Suprapubic skin (tissue), 4 donors: ENCODE measurements around the gene AKT1S1. TPM values are rescaled to one million over a fixed set of nuclear protein-coding genes. Genes with fewer than 3 reads are reported as not detected.

Experiments used
- DNase-seq, 2 donors: peaks; one replicate each; pipeline ENCODE4 v3.0.0-alpha.2; 2019; ENCODE audit warnings: low spot score in 2 of 2
- H3K27ac ChIP-seq: fragments of 200-600 bp; sonication (generic); one replicate; pipeline ENCODE4 v1.5.1; 2019
- H3K27me3 ChIP-seq: fragments of 200-600 bp; sonication (generic); one replicate; pipeline ENCODE4 v1.5.1; 2019
- H3K36me3 ChIP-seq: fragments of 200-600 bp; sonication (generic); one replicate; pipeline ENCODE4 v1.5.1; 2019
- H3K4me1 ChIP-seq: fragments of 200-600 bp; sonication (generic); one replicate; pipeline ENCODE4 v1.5.1; 2019
- H3K4me3 ChIP-seq: fragments of 200-600 bp; sonication (generic); one replicate; pipeline ENCODE4 v1.5.1; 2019; ENCODE audit warnings: mild to moderate bottlenecking
- H3K9me3 ChIP-seq: fragments of 200-600 bp; sonication (generic); one replicate; pipeline ENCODE4 v1.5.1; 2019
- CTCF ChIP-seq, 2 donors: fragments of 200-600 bp in 1 of 2; fragments of 450-650 bp in 1 of 2; sonication (generic) in 1 of 2; IDR thresholded peaks; one replicate each; pipeline ENCODE4 v1.5.1; 2016 to 2019; ENCODE audit warnings: antibody characterized with exemption in 2 of 2, mild to moderate bottlenecking in 1 of 2, moderate library complexity in 1 of 2
- EP300 ChIP-seq: sonication (generic); formaldehyde crosslinking; IDR thresholded peaks from one replicate; pipeline ENCODE4 v1.6.1; 2017; ENCODE audit warnings: antibody characterized with exemption
- POLR2A ChIP-seq, 2 donors: fragments of 450-650 bp; IDR thresholded peaks; one replicate each; pipeline ENCODE4 v1.6.1; 2017; ENCODE audit warnings: antibody characterized with exemption in 2 of 2, mild to moderate bottlenecking in 2 of 2, moderate library complexity in 2 of 2
- POLR2AphosphoS5 ChIP-seq, 3 donors: sonication (generic); formaldehyde crosslinking; IDR thresholded peaks; one replicate each; pipeline ENCODE4 v1.6.1; 2017; ENCODE audit warnings: antibody characterized with exemption in 3 of 3
- WGBS: methylation state at CpG from one replicate; pipeline ENCODE4 v1.1.5; 2018; 5-methylcytosine and 5-hydroxymethylcytosine counted together
- total RNA-seq, 4 donors: library from RNA; depleted of rRNA; stranded (reverse); fragments of >200 nt; gene quantifications; one replicate each; pipeline ENCODE4 v1.1.0, GENCODE V29; 2016

AKT1S1 gene
- total RNA-seq, 4 donors from 2014 or later = 19.3 to 25.1 (median 20.0) TPM

GRCh38 chr19:49838885-49839588 is 38.1 kb downstream of the AKT1S1 start:
- 96% methylated on average over 18 of the region's 18 CpGs for WGBS
- H3K36me3 ChIP-seq = peaks cover 45% of the 10 kb centered on the region
- TF ChIP-seq POLR2AphosphoS5 (IDR thresholded peaks at IDR 0.05) (no peak), EP300 (no peak), POLR2A (IDR thresholded peaks at IDR 0.05) (no peak), CTCF (IDR thresholded peaks at IDR 0.05) (no peak)

GRCh38 chr19:49837425-49837824 is 39.7 kb downstream of the AKT1S1 start:
- Histone ChIP-seq H3K27ac (no peak overlapping the region), H3K4me3 (no peak overlapping the region), H3K9me3 (no peaks in the 10 kb centered on the region), H3K36me3 (peaks cover 61% of the 10 kb centered on the region), H3K4me1 (no peaks in the 10 kb centered on the region), H3K27me3 (no peaks in the 10 kb centered on the region)
- TF ChIP-seq POLR2AphosphoS5 (IDR thresholded peaks at IDR 0.05) = no peak
- TF ChIP-seq EP300 = no peak
- TF ChIP-seq CTCF (IDR thresholded peaks at IDR 0.05) = no peak
- no peak for TF ChIP-seq POLR2A (IDR thresholded peaks at IDR 0.05)
- whole genome bisulfite sequencing = 87% methylated on average over 6 of the region's 9 CpGs
- DNase-seq = no peak

More at GRCh38 chr19:49838885-49839588, 38.1 kb downstream of the AKT1S1 start:
- Histone ChIP-seq H3K9me3 (no peaks in the 10 kb centered on the region), H3K27me3 (no peaks in the 10 kb centered on the region), H3K4me1 (no peaks in the 10 kb centered on the region), H3K27ac (no peak overlapping the region), H3K4me3 (no peak overlapping the region)
- DNase-seq = no peak

GRCh38 chr19:49837009-49837310 is 40.2 kb downstream of the AKT1S1 start:
- Histone ChIP-seq H3K9me3 (no peaks in the 10 kb centered on the region), H3K4me3 (no peak overlapping the region), H3K27me3 (no peaks in the 10 kb centered on the region), H3K27ac (no peak overlapping the region), H3K4me1 (no peaks in the 10 kb centered on the region), H3K36me3 (peaks cover 66% of the 10 kb centered on the region)
- no peak for DNase-seq
- 87% methylated on average over 5 of the region's 5 CpGs for WGBS
- TF ChIP-seq POLR2AphosphoS5 (IDR thresholded peaks at IDR 0.05) (no peak), POLR2A (IDR thresholded peaks at IDR 0.05) (no peak), EP300 (no peak), CTCF (IDR thresholded peaks at IDR 0.05) (no peak)

- H3K4me3 ChIP-seq = no peak overlapping the region
- DNase-seq = no peak
- H3K4me1 ChIP-seq = no peaks in the 10 kb centered on the region
- TF ChIP-seq POLR2A (IDR thresholded peaks at IDR 0.05) (no peak), POLR2AphosphoS5 (IDR thresholded peaks at IDR 0.05) (no peak), EP300 (no peak), CTCF (IDR thresholded peaks at IDR 0.05) (no peak)
- H3K27ac ChIP-seq = no peak overlapping the region
- H3K27me3 ChIP-seq = no peaks in the 10 kb centered on the region
- 95% methylated on average over 18 of the region's 20 CpGs for WGBS
- no peaks in the 10 kb centered on the region for H3K9me3 ChIP-seq
- H3K36me3 ChIP-seq = peaks cover 71% of the 10 kb centered on the region
Measured at GRCh38 chr19:49836176-49837008, 40.8 kb downstream of the AKT1S1 start.

- no peaks in the 10 kb centered on the region for H3K27me3 ChIP-seq
- H3K27ac ChIP-seq = no peak overlapping the region
- WGBS = 92% methylated on average over 7 of the region's 12 CpGs
- no peak for TF ChIP-seq CTCF (IDR thresholded peaks at IDR 0.05)
- TF ChIP-seq POLR2AphosphoS5 (IDR thresholded peaks at IDR 0.05) = no peak
- no peak for TF ChIP-seq POLR2A (IDR thresholded peaks at IDR 0.05)
- no peak for TF ChIP-seq EP300
- H3K4me1 ChIP-seq = no peaks in the 10 kb centered on the region
- no peak overlapping the region for H3K4me3 ChIP-seq
- H3K36me3 ChIP-seq = peaks cover 78% of the 10 kb centered on the region
- H3K9me3 ChIP-seq = no peaks in the 10 kb centered on the region
- DNase-seq = no peak
Measured at GRCh38 chr19:49835562-49835961, 41.6 kb downstream of the AKT1S1 start.
